GM18907 (cell line): ENCODE data around the gene MYLK4.
A peak's percentile ranks its signal among the peaks of the same experiment; 100 is the strongest.

Experiments
- ATAC-seq: cut with Tn5 transposase; IDR thresholded peaks from one replicate; pipeline ENCODE4 v1.9.1; 2021; ENCODE audit warnings: mild to moderate bottlenecking, moderate library complexity; ENCODE audit not compliant: unreplicated experiment

The MYLK4 gene

DNA sequence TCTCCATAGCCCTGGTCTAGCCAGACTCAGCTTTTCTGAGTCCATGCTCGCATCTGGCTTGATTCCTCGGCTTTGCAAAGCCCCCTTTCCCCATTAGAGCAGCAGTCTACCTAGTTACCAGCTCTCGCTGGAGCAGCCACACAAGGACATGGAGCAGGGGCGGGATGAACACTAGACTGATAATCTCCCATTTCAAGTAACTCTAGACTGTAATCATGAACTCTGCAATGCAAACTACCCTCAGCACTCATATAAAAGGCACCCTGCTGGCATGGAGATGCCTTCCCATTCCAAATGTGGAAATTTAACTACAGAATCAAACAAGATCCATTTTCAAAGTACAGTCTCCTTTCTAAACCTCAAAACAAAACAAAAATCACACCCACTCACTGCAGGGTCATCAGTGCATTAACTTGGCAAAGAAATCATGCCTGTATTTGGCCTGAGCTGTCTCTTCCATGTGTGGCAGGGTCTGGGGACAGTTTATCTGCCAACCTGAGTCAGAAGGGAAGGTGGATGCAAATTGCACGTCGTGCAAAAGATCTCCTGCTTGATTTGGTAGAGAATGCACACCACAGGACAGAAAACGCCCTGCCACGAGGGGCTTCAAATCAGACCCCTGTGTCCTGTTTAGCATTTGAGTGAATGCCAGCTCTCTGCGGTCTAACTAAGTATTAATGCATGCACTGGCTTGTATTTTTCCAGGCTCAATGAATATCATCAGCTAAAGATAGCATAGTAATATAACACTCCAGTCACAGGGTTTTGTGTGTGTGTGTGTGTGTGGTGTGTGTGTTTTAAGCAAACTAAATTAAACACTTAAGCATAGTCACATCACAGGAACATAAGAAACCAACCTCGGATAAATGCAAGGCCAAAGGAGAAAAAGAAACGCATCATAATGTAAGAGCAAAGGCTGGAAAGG is 85.3 kb downstream of the MYLK4 start:
- no peak for ATAC-seq

DNA sequence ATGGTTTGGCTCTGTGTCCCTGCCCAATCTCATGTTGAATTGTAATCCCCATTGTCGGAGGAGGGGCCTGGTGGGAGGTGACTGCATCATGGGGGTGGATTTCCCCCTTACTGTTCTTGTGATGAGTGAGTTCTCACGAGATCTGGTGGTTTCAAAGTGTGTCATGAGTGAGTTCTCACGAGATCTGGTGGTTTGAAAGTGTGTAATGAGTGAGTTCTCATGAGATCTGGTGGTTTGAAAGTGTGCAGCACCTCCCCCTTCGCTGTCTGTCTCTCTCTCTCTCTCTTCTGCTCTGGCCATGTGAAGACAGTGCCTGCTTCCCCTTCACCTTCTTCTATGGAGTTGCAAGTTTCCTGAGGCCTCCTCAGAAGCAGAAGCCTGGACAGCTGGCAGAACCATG is 87.6 kb downstream of the MYLK4 start:
- ATAC-seq: no peak

DNA sequence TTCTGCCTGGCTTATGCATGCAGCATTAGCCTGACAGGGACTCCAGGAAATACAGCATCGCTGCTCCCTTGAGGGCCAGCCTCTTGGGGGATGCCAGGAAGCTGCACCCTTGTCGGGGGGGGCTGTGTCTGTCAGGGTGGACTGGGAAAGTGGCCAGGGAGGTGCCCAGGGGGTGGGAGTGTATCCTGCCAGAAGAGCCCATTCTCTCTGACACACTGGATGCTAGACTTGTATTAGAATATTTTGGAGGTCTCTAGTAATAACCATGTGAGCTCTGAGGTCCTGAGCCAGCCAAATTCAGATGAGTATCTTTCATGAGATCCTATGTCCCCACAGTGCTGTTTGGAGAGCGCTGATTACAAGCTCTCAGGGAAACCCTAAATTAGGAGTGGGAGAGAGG is 89.1 kb downstream of the MYLK4 start:
- no peak for ATAC-seq

DNA sequence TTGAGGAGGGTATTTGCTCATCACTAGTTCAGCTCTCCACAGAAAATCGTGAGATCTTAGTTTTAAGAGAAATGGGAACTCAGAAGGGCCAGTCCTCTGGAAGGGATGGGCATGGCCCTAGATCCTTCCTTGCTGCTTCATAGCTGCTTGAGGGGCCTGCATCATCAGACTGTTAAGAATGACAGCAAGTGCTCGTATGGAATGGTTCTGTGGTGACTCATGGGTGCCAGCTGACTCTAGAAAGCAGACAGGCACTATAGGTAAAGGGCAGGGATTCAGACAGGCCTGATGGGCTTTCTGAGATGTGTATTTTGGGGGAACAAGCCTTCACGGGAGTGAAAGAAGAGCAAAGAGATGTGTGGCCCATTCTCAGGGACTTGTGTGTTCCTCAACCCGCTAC is 90.8 kb downstream of the MYLK4 start:
- ATAC-seq: no peak

DNA sequence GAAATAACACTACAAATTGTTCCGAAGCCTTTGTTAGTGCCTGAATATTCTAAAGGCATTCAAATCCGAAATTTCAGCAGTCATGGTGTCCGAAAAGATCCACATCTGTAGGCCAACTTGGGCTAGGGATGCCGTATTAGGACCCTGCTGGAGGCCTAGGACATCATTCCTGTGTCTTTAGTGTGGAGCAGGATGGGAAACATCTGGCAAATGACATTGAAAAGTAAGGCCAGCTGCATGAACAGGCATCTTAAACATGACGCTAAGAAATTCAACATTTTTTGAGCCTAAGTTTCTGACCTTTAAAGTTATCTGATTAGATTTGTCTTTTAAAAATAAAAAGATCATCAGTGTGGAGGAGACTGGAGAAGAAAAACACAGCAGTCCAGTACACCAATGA is 91.3 kb downstream of the MYLK4 start:
- ATAC-seq: no peak

DNA sequence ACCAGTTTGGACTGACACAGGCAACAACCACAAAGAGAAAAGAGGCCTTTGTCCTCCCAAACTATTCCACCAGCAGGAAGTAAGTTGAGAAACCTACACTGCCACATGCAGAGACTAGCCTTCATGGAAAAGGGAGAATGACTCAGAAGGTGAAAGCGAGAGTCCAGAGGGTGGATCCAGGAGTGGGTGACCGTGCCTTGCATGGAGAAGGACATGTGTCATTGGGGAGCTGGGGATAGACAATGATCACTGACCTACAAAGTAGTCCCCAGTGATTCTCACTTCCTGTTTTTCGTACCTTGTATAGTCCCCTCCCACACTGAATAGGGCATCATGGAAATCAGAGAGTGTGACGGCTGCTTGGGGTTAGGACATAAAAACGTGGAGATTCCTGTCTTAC is 91.9 kb downstream of the MYLK4 start:
- peak; percentile 87 for ATAC-seq

DNA sequence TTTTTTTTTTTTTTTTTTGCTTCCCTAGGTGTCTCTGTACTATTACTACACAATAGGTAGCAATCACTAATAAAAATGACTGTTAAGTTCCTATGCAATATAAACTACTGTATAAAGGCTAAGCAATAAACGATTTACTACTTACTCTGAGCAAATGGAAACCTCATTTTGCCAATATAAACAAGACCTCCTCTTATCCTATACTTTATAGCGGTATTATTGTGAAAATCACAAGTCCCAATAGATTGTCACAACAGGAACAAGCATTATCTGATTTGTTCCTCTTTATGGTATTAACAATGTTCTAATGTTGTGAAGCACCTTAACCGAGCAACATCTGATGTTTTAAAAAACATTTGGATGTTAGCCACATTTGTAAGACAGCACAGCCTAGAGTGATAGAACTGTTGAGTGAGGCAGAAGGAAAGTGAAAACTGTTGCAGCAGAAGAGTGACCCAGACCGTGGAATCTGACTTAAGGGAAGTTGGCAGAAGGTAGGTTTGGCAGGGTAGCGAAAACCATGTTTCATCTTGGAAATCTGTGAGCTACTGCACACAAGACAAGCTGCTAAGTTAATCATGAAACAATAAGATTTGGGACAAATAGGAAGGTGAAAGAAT is 94.2 kb downstream of the MYLK4 start:
- ATAC-seq: no peak

DNA sequence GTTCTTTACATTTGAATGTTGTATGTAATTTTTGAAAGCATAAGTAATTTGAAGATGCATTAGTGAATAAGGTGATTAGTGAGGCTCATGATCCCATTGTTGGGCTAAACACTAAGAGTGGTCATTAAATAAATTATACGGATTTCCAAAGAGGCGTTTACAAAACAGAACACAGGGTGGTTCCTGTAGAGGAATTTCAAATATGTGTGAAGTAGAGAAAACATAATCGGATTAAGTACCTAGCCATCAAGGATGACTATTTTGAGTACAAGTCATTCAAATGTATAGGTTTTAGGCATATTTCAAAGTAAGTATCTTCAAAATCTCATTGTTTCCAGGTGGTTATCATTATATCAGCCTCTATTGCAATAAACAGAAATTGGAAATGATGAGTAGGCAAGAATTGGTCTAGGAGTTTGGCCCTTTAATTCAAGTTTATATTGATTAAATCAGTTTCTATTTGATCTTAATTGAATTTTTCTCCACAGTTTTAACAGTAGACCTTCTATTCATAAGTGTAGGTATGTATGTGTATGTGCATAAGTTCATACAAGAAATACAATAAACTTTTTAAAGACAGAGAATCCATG is 94.8 kb downstream of the MYLK4 start:
- ATAC-seq: no peak

DNA sequence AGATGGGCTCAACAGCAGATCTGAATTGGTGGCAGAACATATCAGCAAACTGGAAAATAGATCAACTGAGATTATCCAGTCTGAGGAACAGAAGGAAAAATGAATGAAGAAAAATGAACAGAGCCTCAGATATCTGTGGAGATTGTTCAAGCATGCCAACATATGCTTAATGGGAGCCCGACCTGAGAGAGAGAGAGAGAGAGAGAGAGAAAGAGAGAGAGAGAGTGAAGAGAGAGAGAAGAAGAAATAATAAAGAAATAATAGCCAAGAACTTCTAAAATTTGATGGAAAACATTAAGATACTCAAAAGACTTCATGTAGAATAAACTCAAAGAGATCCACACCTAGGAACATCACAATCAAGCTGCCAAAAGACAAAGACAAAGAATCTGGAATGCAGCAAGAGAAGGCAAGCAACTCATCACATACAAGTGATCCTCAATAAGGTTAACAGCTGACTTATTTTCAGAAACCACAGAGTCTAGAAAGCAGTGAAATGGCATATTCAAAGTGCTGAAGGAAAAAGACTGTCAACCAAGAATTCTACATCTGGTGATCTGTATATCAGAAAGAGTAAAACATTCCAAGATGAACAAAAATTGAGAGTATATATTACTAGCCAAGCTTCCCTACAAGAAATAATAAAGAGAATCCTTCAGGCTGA is 97.2 kb downstream of the MYLK4 start:
- no peak for ATAC-seq

DNA sequence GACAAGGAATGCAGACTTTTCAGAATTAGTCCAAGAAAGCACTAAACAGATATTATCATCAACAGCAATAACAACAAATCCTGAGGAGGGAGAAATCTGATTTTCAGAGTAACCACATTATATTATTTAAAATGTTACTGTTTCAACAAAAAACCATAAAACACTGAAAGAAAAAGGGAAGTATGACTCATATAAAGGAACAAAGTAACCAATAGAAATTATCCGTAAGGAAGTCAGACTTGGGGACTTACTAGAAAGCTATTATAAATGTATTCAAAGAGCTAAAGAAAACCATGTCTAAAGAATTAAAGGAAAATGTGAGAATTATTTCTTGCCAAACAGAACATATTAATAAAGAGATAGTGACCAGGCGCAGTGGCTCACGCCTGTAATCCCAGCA is 98.1 kb downstream of the MYLK4 start:
- ATAC-seq: no peak

DNA sequence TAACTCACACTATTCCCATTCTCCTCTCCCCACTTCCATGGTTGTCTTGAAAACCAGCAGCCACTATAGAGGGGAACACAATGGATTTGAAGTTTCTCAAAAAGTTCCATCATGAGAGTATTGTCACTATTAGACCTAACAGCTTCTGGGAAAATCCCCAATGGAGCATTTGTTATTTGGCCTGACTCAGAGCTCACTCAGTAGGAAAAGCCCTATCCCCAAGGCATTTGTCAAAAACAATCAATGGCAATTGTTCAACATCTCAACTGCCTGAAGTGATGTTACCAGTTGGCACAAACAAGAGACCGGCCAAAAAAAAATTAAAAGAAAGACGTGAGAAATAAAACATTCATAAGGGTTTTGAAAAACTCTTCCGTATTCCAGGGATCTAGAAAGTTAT is 98.8 kb downstream of the MYLK4 start:
- ATAC-seq: no peak

DNA sequence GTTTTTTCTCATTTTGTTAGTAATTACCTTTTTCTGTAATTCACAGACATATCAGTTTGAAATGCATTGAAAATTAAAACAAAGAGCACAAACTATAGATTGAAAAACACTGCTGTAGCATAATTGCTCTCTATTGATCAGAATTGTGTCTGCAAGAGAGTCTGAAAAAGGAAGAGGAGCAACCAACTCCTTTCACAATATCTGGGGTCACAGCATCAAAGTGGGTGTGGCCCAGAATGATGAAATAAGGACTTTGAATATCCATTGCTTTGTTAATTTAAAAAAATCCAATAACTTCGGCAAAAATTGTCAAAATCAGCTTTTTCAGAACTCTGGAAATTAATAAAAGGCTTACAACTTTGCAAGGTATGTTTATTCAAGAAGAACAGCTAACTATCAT is 99.2 kb downstream of the MYLK4 start:
- no peak for ATAC-seq

DNA sequence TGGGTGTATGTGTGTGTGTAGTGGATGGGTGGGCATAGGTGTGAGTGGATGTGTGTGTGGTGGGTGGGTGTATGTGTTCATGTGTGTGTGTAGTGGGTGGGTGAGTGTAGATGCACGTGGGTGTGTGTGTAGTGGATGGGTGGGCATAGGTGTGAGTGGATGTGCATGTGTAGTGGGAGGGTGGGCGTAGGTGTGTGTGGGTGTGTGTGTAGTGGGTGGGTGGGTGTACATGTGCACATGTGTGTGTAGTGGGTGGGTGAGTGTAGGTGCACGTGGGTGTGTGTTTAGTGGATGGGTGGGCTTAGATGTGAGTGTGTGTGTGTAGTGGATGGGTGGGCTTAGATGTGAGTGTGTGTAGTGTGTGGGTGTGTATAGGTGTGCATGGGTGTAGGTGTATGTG is 104.4 kb downstream of the MYLK4 start:
- no peak for ATAC-seq

DNA sequence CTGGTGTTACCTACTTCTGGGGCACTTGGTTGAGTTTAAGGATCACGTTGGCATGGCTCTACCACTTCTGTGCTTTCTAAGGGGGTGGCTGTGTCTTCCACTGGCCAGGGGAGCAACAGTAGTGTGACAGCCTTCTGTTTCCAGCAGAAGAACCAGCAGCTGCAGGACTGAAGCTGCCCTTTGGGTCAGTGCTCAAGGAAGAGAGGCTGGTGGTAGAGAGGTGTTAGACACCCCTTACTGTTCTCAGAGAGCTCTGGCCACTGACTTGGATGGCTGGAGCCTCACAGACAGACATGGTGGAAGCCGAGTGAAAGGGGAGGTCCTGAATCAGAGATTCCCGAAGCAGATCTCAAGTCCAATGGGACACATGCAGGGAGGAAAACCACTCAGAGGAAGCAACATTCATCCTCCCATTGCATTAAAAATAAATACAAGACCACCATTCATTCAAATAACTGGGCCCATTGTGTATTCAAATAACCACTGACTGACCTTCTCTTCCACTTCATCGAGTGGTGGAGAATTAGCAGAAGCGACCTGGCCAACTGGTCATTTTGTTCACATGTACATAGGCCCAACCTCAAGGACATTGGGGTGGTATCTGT is 106.7 kb downstream of the MYLK4 start:
- no peak for ATAC-seq

DNA sequence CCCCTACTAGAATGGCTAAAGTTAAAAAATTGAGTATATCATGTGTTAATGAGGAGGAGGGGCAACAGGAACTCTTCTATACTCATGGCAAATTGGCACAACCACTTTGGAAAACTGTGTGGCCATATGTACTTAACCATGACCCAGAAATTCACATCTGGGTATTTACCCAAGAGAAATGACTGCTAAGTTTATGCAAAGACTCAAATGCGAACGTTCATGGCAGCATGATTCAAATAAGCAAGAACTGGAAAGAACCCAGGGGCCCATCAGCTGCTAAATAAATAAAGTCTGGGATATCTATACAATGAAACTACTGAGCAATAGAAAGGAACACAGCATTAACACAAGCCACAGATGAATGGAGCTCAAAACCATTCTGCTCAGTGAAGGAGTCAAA is 107.6 kb downstream of the MYLK4 start:
- no peak for ATAC-seq

DNA sequence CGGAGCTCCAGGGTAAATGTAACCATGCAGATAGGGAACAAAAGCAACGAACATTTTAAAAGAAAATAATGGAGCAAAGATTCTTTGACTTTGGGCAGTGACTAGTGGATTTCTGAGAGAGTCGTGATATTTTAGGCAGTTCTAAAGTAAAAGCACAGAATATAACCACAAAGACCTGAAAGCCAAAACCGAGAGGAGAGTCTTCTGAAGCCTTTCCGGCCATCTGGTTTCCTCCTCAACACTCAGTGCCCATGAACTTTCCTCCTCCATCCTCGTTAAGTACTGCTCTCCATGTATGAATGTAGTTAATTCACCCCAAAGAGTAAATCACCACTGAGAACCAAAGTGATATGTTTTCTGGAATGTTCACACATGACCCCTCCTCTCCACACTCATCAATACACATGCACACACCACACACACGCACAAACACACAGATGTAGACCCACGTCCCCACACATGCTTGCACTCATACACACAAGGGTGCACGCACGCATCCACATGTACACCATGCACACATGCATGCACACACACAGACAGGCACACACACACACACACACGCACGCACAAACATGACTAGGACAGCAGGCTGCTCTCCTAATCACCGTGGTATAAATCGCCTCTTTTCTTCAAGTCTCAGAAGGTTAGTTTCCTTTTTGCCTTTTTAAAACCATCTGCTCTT is 109.5 kb downstream of the MYLK4 start:
- ATAC-seq: no peak

DNA sequence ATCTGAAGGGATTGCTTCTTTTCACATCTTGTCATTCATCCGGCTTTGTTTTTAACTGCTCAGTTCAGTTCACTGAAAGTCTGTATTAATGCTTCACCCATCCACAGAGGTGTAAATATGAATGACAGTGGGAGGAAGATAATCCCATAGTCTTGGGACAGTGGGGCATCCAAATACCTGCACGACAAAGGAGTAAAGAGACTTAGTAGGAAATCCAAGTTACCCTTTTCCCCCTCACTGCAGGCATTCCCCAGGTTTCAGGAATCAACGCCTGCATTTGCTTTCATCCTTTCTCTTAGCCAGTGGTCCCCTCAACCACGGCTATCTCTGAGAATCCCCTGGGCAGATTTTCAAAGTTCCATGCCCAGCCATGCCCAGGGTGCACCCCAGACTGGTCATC is 110.2 kb downstream of the MYLK4 start:
- no peak for ATAC-seq

DNA sequence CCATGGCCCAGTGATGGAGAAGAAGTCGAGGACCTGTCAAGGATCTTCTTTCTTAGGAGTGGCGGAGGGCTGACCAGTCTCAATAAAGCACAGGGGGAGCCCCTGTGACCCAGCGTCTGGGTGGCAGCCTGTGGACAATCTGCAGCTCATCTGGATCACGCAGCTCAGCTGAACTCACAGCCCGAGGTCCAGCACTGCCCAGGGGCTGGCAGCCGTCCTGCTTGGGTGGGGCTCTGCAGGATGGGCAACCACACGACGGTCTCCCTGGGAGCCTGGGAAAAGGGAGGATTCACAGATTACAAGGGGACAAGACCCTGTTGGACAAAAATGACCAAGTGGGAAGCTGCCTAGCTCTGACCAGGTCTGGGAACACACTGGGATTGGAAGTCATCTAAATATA is 110.8 kb downstream of the MYLK4 start:
- ATAC-seq: no peak

DNA sequence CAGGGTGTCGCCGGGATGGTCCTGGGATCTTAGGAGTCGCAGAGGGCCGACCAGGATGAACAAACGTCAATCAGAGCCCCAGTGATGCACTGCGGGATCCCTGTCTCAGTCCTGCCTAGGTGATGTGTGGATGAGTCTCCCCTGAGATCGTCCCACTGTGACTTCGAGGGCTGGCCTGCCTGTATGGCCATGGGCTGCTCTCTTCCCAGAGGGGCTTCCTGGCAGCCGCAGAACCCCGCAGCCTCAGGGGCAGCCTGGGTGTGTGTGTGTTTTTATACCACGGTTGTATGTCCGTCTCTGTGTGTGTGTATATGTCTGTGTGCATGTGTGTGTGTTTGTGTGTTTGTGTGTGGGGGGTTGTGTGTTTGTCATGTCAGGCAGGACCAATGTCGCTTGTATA is 111.6 kb downstream of the MYLK4 start:
- ATAC-seq: no peak

DNA sequence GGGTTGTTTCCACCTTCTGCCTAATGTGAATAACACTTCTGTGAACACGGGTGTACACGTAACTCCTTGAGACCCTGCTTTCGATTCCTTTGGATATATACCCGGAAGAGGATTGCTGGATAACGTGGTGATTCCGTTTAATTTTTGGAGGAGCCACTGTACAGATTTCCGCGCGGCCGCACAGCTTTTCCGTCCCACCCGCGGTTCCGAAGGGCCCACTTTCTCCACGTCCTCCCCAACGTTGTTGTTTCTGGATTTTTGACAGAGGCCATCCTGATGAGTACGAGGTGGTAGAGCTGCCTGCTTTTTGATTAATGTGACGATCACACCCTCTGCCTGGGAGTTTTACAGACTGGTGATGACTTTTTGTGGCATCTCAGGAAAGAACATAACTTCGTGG is 114.0 kb downstream of the MYLK4 start:
- no peak for ATAC-seq

DNA sequence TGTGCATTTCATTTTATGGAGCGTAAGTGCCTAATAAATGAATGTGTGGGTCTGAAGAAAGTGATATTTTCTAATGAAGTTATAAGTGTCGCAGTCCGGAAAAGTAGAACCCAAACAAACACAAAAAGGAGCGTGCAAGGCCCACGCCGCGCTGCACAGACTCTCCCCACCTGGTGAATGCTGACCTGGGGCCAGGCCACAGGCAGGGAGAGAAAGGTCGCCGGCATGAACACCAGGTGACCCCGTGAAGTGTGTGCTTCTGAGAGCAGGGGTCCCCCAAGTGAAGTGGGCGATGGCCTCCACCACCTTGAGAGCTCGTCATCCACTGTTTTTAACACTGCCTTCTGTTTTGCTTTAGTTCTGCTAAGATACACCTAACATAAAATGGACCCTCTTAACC is 114.8 kb downstream of the MYLK4 start:
- ATAC-seq: no peak
